Activated CD8-positive, alpha-beta T cell treated with anti-CD3 and anti-CD28 coated beads, Interleukin-2, amount 10 ng/mL, durations not matched to agents 7 days and 5 days (primary cell): ENCODE data around the gene TAGLN2. TPM values are rescaled to one million over a fixed set of nuclear protein-coding genes. Genes with fewer than 3 reads are reported as not detected.

Experiments used
- ATAC-seq: fragments of 150-1000 bp; cut with Tn5 transposase; one replicate; pipeline ENCODE4 v1.10.0; 2021; ENCODE audit warnings: moderate library complexity
- CTCF ChIA-PET: fragments of 350-600 bp; sonication (Branson Sonifier 250); formaldehyde crosslinking; loops from one replicate; lab custom pipeline; 2021; ENCODE audit warnings: antibody characterized with exemption; lab: Charles Lee
- POLR2A ChIA-PET: fragments of 350-600 bp; sonication (Branson Sonifier 250); formaldehyde crosslinking; loops from one replicate; lab custom pipeline; 2021; ENCODE audit warnings: antibody characterized with exemption; lab: Charles Lee
- DNase-seq: peaks from one replicate; pipeline ENCODE4 v3.0.0-alpha.2; 2020
- H3K27ac Mint-ChIP-seq: one replicate; pipeline ENCODE4 v1.8.0; 2021; ENCODE audit warnings: mild to moderate bottlenecking, mixed read lengths
- H3K27me3 Mint-ChIP-seq: one replicate; pipeline ENCODE4 v1.8.0; 2021; ENCODE audit warnings: low read depth, mixed read lengths
- H3K36me3 Mint-ChIP-seq: one replicate; pipeline ENCODE4 v1.8.0; 2021; ENCODE audit warnings: low read depth, mixed read lengths
- H3K4me1 Mint-ChIP-seq: one replicate; pipeline ENCODE4 v1.8.0; 2021; ENCODE audit warnings: low read depth, mixed read lengths
- H3K4me3 Mint-ChIP-seq: one replicate; pipeline ENCODE4 v1.8.0; 2021; ENCODE audit warnings: mild to moderate bottlenecking, mixed read lengths
- H3K9me3 Mint-ChIP-seq: one replicate; pipeline ENCODE4 v1.8.0; 2022; ENCODE audit warnings: mixed read lengths; ENCODE audit not compliant: insufficient read depth
- total RNA-seq, 2 experiments: library from RNA; stranded (reverse); gene quantifications; one replicate each; pipeline ENCODE4 v1.2.3, GENCODE V29; 2021

TAGLN2 gene
- total RNA-seq, 2 experiments from 2014 or later, result 476 to 510 TPM

DNA sequence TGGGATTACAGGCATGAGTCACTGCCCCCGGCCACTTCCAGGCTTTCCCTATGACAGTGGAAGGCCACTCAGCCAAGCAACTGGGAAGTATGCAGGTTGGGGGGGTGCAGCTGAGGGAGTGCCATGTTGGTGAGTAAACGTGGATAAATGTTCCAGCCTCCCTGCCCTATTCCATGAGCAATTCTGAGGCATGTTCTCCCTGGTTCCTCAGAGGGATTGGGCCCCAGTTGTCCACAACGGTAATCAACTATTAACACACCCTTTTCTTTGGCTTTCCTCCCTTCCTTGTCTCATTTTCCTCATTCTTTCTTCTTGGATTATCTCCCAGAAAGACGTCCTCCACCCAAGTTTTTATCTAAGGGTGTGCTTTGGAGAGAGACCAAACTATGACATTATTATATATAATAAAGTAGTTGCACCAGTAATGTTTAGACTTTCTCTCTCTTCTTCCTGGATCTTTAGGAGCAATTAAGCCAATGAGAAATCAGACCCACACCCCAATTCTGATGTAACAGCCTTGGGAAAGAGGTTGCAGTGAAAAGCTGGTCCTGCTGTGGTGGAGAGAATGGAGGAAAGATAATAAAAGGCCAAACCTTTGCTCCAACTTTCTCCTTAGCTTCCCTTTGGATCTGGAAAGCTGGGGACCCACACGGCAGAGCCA is 35.5 kb upstream of the TAGLN2 start:
- H3K4me3 Mint-ChIP-seq, result no peak overlapping the region
- no peaks in the 10 kb centered on the region for H3K4me1 Mint-ChIP-seq

GRCh38 chr1:159959451-159959850 is 34.1 kb upstream of the TAGLN2 start:
- Mint-ChIP-seq H3K4me1 (no peaks in the 10 kb centered on the region), H3K4me3 (no peak overlapping the region), H3K27me3 (peaks cover 22% of the 10 kb centered on the region), H3K36me3 (no peaks in the 10 kb centered on the region), H3K9me3 (no peaks in the 10 kb centered on the region), H3K27ac (no peak overlapping the region)
- DNase-seq, result no peak
- no peak for ATAC-seq
- POLR2A ChIA-PET, result no interaction called here
- CTCF ChIA-PET, result interaction anchor here (2.6 kb wide), 1 partner anchor 47 kb away, joined by 17 read pairs; no protein-coding TSS in a partner anchor

More for the DNA sequence above, 35.5 kb upstream of the TAGLN2 start:
- ATAC-seq (no peak), DNase-seq (no peak)
- Mint-ChIP-seq H3K27me3 (peaks cover 24% of the 10 kb centered on the region), H3K36me3 (no peaks in the 10 kb centered on the region), H3K9me3 (no peaks in the 10 kb centered on the region), H3K27ac (no peak overlapping the region)
- ChIA-PET CTCF (no interaction called here), POLR2A (interaction anchor here (0.6 kb wide), 1 partner anchor 34 kb away, joined by 3 read pairs; no protein-coding TSS in a partner anchor)

DNA sequence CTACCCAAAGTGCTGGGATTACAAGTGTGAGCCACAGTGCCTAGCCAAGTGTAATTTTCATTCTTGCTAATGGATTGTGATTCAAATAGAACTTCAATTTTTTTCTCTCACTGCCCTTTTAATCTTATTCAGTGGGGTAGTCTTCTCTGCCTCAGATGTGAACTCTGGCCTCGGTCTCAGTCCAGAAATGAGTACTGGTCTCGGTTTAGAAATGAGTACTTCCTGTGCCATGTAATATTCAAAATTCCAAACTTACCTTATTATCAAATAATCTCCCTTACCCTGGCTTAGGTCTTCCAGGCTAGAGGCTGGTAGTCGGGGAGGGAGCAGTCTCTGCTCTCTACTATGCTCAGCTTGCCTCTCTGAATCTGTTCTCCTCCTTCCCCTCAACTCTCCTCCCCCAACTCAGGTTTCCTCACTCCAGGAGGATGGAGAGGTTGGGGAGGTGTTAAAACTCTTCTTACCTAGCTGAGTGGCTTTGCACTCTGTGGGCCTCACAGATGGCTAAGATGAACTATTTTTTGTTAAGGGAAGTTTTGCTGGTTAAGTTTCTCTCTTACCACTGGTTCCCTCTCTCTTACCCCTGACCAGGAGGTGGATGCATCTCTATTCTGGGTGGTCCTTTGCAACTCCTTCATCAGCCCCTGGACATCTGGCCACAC is 33.5 kb upstream of the TAGLN2 start:
- no peak overlapping the region for H3K27ac Mint-ChIP-seq
- DNase-seq, result no peak
- peaks cover 26% of the 10 kb centered on the region for H3K27me3 Mint-ChIP-seq

GRCh38 chr1:159957824-159958268 is 32.5 kb upstream of the TAGLN2 start:
- POLR2A ChIA-PET, result interaction anchor here (1.1 kb wide), 1 partner anchor 12 kb away, joined by 3 read pairs; no protein-coding TSS in a partner anchor
- Mint-ChIP-seq H3K9me3 (no peaks in the 10 kb centered on the region), H3K27ac (no peak overlapping the region), H3K36me3 (no peaks in the 10 kb centered on the region), H3K27me3 (peaks cover 33% of the 10 kb centered on the region), H3K4me1 (no peaks in the 10 kb centered on the region), H3K4me3 (no peak overlapping the region)
- ATAC-seq, result no peak
- CTCF ChIA-PET, result interaction anchor here (0.7 to 2.6 kb wide), 4 partner anchors 12 to 88 kb away, joined by 3 to 17 read pairs (median 4); partner anchors contain the start of gene IGSF9
- DNase-seq, result no peak

More for the DNA sequence above, 33.5 kb upstream of the TAGLN2 start:
- no peak overlapping the region for H3K4me3 Mint-ChIP-seq
- ChIA-PET POLR2A (no interaction called here), CTCF (interaction anchor here (0.8 to 2.6 kb wide), 3 partner anchors 48 to 333 kb away, joined by 3 to 17 read pairs (median 4); no protein-coding TSS in a partner anchor)
- no peaks in the 10 kb centered on the region for H3K4me1 Mint-ChIP-seq
- ATAC-seq, result no peak
- H3K9me3 Mint-ChIP-seq, result no peaks in the 10 kb centered on the region
- H3K36me3 Mint-ChIP-seq, result no peaks in the 10 kb centered on the region

- no peaks in the 10 kb centered on the region for H3K9me3 Mint-ChIP-seq
Observed at GRCh38 chr1:159955456-159955855, 30.1 kb upstream of the TAGLN2 start.

GRCh38 chr1:159953536-159954515 is 28.5 kb upstream of the TAGLN2 start, which contains the start of gene SLAMF9:
TSS of gene SLAMF9 (minus strand) at chr1:159954237. CDS start at chr1:159954137, 100 bp downstream.
- CTCF ChIA-PET, result interaction anchor here (3.6 kb wide), 1 partner anchor 53 kb away, joined by 22 read pairs; no protein-coding TSS in a partner anchor
- H3K27me3 Mint-ChIP-seq, result peaks cover 48% of the 10 kb centered on the region
- POLR2A ChIA-PET, result no interaction called here
- H3K4me1 Mint-ChIP-seq, result peaks cover 5% of the 10 kb centered on the region
- ATAC-seq (no peak), DNase-seq (no peak)
- no peaks in the 10 kb centered on the region for H3K9me3 Mint-ChIP-seq
- H3K36me3 Mint-ChIP-seq, result no peaks in the 10 kb centered on the region
- H3K4me3 Mint-ChIP-seq, result no peak within 1 kb of the TSS
- no peak within 1 kb of the TSS for H3K27ac Mint-ChIP-seq

More at GRCh38 chr1:159955456-159955855, 30.1 kb upstream of the TAGLN2 start:
- CTCF ChIA-PET, result interaction anchor here (1.2 to 2.2 kb wide), 4 partner anchors 9 to 123 kb away, joined by 3 to 12 read pairs (median 5); no protein-coding TSS in a partner anchor
- no peak overlapping the region for H3K27ac Mint-ChIP-seq
- H3K27me3 Mint-ChIP-seq, result peaks cover 46% of the 10 kb centered on the region
- H3K4me3 Mint-ChIP-seq, result no peak overlapping the region
- ATAC-seq (no peak), DNase-seq (no peak)
- POLR2A ChIA-PET, result interaction anchor here (0.6 kb wide), 1 partner anchor 37 kb away, joined by 4 read pairs; no protein-coding TSS in a partner anchor
- H3K4me1 Mint-ChIP-seq, result peaks cover 2% of the 10 kb centered on the region
- H3K36me3 Mint-ChIP-seq, result no peaks in the 10 kb centered on the region

- Mint-ChIP-seq H3K4me1 (peaks cover 5% of the 10 kb centered on the region), H3K9me3 (no peaks in the 10 kb centered on the region), H3K27ac (no peak overlapping the region), H3K4me3 (no peak overlapping the region), H3K36me3 (no peaks in the 10 kb centered on the region), H3K27me3 (peaks cover 53% of the 10 kb centered on the region)
- ChIA-PET CTCF (interaction anchor here (3.6 kb wide), 1 partner anchor 54 kb away, joined by 22 read pairs; no protein-coding TSS in a partner anchor), POLR2A (no interaction called here)
- no peak for DNase-seq
- no peak for ATAC-seq
Observed at GRCh38 chr1:159952932-159953331, 27.6 kb upstream of the TAGLN2 start.

DNA sequence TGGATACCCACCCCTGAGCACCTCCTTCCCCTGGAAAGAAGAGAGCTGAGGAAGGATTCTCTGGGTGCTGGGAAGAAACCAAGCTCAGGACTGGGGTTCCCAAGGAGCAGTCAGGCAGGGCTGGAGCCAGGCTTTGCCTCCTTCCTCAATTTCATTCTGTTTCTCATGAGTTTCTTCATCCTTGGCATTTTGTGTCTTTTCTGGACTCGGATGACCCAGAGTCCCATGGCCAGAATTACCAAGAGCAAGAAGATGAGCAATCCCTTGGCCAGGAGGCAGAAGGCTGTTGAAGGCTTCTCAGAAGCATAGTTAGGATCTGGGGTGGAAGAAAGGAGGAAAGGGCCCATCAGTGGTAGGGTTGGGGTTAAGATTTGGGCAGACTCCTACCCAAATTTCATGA is 26.2 kb upstream of the TAGLN2 start:
- POLR2A ChIA-PET, result no interaction called here
- H3K36me3 Mint-ChIP-seq, result no peaks in the 10 kb centered on the region
- peaks cover 5% of the 10 kb centered on the region for H3K4me1 Mint-ChIP-seq
- H3K27me3 Mint-ChIP-seq, result peaks cover 57% of the 10 kb centered on the region
- no peak for ATAC-seq
- CTCF ChIA-PET, result interaction anchor here (1.3 to 3.6 kb wide), 2 partner anchors 56 to 59 kb away, joined by 4 to 22 read pairs; no protein-coding TSS in a partner anchor
- no peak overlapping the region for H3K27ac Mint-ChIP-seq
- no peak for DNase-seq
- H3K4me3 Mint-ChIP-seq, result no peak overlapping the region
- no peaks in the 10 kb centered on the region for H3K9me3 Mint-ChIP-seq

DNA sequence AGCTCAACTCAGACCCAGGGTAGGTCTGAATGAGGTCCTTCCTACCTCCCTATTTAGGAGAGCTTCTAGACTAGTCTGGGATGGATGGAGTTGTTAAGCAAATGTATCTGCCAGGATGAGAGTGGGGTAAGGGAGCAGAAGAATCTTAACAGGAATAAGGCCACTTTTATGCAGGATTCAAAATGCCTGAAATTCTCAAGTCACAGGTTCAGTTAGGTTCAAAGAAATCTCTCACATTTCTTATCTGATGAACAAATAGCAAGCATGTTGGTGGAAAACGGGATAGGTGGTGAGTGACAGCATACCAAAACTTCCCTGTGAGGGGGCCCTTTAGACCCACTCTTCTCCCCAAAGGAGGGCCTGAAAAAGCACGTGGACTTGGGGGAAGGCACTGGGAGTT is 25.7 kb upstream of the TAGLN2 start:
- H3K4me1 Mint-ChIP-seq, result peaks cover 5% of the 10 kb centered on the region
- H3K9me3 Mint-ChIP-seq, result no peaks in the 10 kb centered on the region
- H3K4me3 Mint-ChIP-seq, result no peak overlapping the region
- DNase-seq, result no peak
- no peaks in the 10 kb centered on the region for H3K36me3 Mint-ChIP-seq
- no peak for ATAC-seq
- CTCF ChIA-PET, result interaction anchor here (1.3 to 3.6 kb wide), 2 partner anchors 56 to 59 kb away, joined by 4 to 22 read pairs; no protein-coding TSS in a partner anchor
- peaks cover 58% of the 10 kb centered on the region for H3K27me3 Mint-ChIP-seq
- POLR2A ChIA-PET, result no interaction called here
- no peak overlapping the region for H3K27ac Mint-ChIP-seq

GRCh38 chr1:159949981-159950381 is 24.7 kb upstream of the TAGLN2 start:
- H3K27me3 Mint-ChIP-seq, result peaks cover 58% of the 10 kb centered on the region
- no peak overlapping the region for H3K4me3 Mint-ChIP-seq

GRCh38 chr1:159949123-159949522 is 23.8 kb upstream of the TAGLN2 start:
- ChIA-PET POLR2A (no interaction called here), CTCF (no interaction called here)
- H3K27me3 Mint-ChIP-seq, result peaks cover 61% of the 10 kb centered on the region
- no peaks in the 10 kb centered on the region for H3K36me3 Mint-ChIP-seq
- ATAC-seq, result no peak
- peaks cover 9% of the 10 kb centered on the region for H3K4me1 Mint-ChIP-seq
- no peak overlapping the region for H3K27ac Mint-ChIP-seq
- no peak overlapping the region for H3K4me3 Mint-ChIP-seq
- H3K9me3 Mint-ChIP-seq, result no peaks in the 10 kb centered on the region
- no peak for DNase-seq

More at GRCh38 chr1:159949981-159950381, 24.7 kb upstream of the TAGLN2 start:
- Mint-ChIP-seq H3K27ac (no peak overlapping the region), H3K4me1 (peaks cover 9% of the 10 kb centered on the region), H3K9me3 (no peaks in the 10 kb centered on the region), H3K36me3 (no peaks in the 10 kb centered on the region)
- ATAC-seq (no peak), DNase-seq (no peak)
- ChIA-PET POLR2A (no interaction called here), CTCF (no interaction called here)
